ENCODE results near the gene ZNF367.
"Not testable (repeated sequence)": the region's sequence is repeated elsewhere in the genome, so short reads cannot be mapped to it uniquely, and the experiment has no call there.

The ZNF367 gene

GRCh38 chr9:96399325-96399633 is 18.9 kb downstream of the ZNF367 start:
- DNase-seq: no peak

- no peak for DNase-seq
Observed at GRCh38 chr9:96398582-96399324, 19.4 kb downstream of the ZNF367 start.

GRCh38 chr9:96395964-96396363 is 22.2 kb downstream of the ZNF367 start:
- no peak for DNase-seq

GRCh38 chr9:96394832-96395496 is 23.2 kb downstream of the ZNF367 start:
- no peak for DNase-seq

GRCh38 chr9:96392263-96392662 is 25.9 kb downstream of the ZNF367 start:
- no peak for DNase-seq

- no peak for DNase-seq
Observed at GRCh38 chr9:96391021-96391765, 27.0 kb downstream of the ZNF367 start.

- DNase-seq: no peak
Observed at GRCh38 chr9:96388144-96388543, 30.0 kb downstream of the ZNF367 start.

GRCh38 chr9:96386157-96386556 is 32.0 kb downstream of the ZNF367 start:
- no peak for DNase-seq

GRCh38 chr9:96383165-96383942 is 34.8 kb downstream of the ZNF367 start, which contains the start of gene SLC35D2:
Gene SLC35D2, minus strand, starts transcription at chr9:96383711. Its CDS starts 77 bp downstream, at chr9:96383634.
- DNase-seq: peak; percentile 56

- DNase-seq: no peak
Observed at GRCh38 chr9:96382839-96383164, 35.4 kb downstream of the ZNF367 start.

- DNase-seq: peak; percentile 33
Observed at GRCh38 chr9:96382175-96382574, 36.0 kb downstream of the ZNF367 start.

- no peak for DNase-seq
Observed at GRCh38 chr9:96381696-96382095, 36.5 kb downstream of the ZNF367 start.

GRCh38 chr9:96381125-96381524 is 37.0 kb downstream of the ZNF367 start:
- no peak for DNase-seq

GRCh38 chr9:96379461-96379860 is 38.7 kb downstream of the ZNF367 start:
- DNase-seq: no peak

GRCh38 chr9:96378187-96378586 is 40.0 kb downstream of the ZNF367 start:
- DNase-seq: no peak

GRCh38 chr9:96376891-96377874 is 41.0 kb downstream of the ZNF367 start:
- peak; percentile 54 for DNase-seq

- not testable (repeated sequence) for DNase-seq
Observed at GRCh38 chr9:96375507-96375906, 42.7 kb downstream of the ZNF367 start.

- no peak for DNase-seq
Observed at GRCh38 chr9:96367943-96368342, 50.2 kb downstream of the ZNF367 start.

- no peak for DNase-seq
Observed at GRCh38 chr9:96363175-96363967, 54.8 kb downstream of the ZNF367 start.

- not testable (repeated sequence) for DNase-seq
Observed at GRCh38 chr9:96362119-96362518, 56.1 kb downstream of the ZNF367 start.

- no peak for DNase-seq
Observed at GRCh38 chr9:96361668-96362067, 56.5 kb downstream of the ZNF367 start.
